Gastroesophageal sphincter (tissue), 3 donors: Measurements from ENCODE around the gene SH3RF2.

Experiments
- CTCF ChIP-seq, 4 experiments: fragments of 200-600 bp in 2 of 4; fragments of 450-650 bp in 2 of 4; sonication (generic) in 1 of 4; IDR thresholded peaks; one replicate each; pipeline ENCODE4 v1.5.1; 2017 to 2019; ENCODE audit warnings: antibody characterized with exemption in 4 of 4, mild to moderate bottlenecking in 2 of 4, moderate library complexity in 2 of 4
- EP300 ChIP-seq: sonication (generic); formaldehyde crosslinking; IDR thresholded peaks from one replicate; pipeline ENCODE4 v1.6.1; 2017; ENCODE audit warnings: antibody characterized with exemption, mild to moderate bottlenecking
- POLR2A ChIP-seq, 2 donors: fragments of 450-650 bp; IDR thresholded peaks; one replicate each; pipeline ENCODE4 v1.6.1; 2017; ENCODE audit warnings: antibody characterized with exemption in 2 of 2, mild to moderate bottlenecking in 2 of 2, moderate library complexity in 1 of 2
- POLR2AphosphoS5 ChIP-seq: sonication (generic); formaldehyde crosslinking; IDR thresholded peaks from one replicate; pipeline ENCODE4 v1.6.1; 2017; ENCODE audit warnings: antibody characterized with exemption

- no peak for TF ChIP-seq CTCF (IDR thresholded peaks at IDR 0.05)
- no peak for TF ChIP-seq POLR2A (IDR thresholded peaks at IDR 0.05)
- no peak for TF ChIP-seq POLR2AphosphoS5
- TF ChIP-seq EP300, result no peak
Observed at GRCh38 chr5:146082798-146083197, 146.4 kb downstream of the SH3RF2 start.
